ENCODE results near the gene HOMER1.

Gene HOMER1

DNA sequence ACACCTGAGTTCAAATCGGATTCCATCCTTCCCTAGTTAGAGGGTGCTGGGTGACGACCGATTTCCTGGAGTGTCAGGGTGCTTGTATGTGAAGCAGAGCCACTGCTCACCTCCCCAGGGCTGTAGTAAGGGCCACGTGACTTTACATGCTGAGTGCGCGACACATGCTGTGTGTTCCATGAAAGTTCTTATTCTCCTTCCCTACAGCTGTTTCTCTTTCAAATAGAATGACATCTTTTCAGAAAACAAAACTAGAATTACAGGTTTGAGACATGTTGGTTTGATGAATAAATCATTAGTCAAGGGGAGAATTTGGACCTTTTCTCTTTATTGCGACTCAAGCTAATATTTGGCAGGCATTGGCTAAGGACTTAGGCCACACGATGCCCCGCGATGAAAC lies 164.9 kb downstream of the HOMER1 start:
- H3F3A ChIP-seq (ENCODE audit: control insufficient read depth, insufficient read depth), result no peaks in the 10 kb centered on the region
- no peak for TF ChIP-seq EZH2phosphoT487 (IDR thresholded peaks at IDR 0.05; ENCODE audit: borderline replicate concordance, low read length)
- TF ChIP-seq, protein P1, sequence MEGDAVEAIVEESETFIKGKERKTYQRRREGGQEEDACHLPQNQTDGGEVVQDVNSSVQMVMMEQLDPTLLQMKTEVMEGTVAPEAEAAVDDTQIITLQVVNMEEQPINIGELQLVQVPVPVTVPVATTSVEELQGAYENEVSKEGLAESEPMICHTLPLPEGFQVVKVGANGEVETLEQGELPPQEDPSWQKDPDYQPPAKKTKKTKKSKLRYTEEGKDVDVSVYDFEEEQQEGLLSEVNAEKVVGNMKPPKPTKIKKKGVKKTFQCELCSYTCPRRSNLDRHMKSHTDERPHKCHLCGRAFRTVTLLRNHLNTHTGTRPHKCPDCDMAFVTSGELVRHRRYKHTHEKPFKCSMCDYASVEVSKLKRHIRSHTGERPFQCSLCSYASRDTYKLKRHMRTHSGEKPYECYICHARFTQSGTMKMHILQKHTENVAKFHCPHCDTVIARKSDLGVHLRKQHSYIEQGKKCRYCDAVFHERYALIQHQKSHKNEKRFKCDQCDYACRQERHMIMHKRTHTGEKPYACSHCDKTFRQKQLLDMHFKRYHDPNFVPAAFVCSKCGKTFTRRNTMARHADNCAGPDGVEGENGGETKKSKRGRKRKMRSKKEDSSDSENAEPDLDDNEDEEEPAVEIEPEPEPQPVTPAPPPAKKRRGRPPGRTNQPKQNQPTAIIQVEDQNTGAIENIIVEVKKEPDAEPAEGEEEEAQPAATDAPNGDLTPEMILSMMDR (IDR thresholded peaks at IDR 0.05; ENCODE audit: low read depth, low read length, poor library complexity, severe bottlenecking), result no peak
- no peaks in the 10 kb centered on the region for H3K4me1 ChIP-seq (ENCODE audit: control insufficient read depth, low read length)
- H3K9me2 ChIP-seq (replicated peaks; ENCODE audit: control insufficient read depth, low read length), result no peaks in the 10 kb centered on the region
- no peak overlapping the region for H3K4me3 ChIP-seq (ENCODE audit: low read length)
- no peaks in the 10 kb centered on the region for H3K79me2 ChIP-seq (ENCODE audit: control insufficient read depth, low read length)
- no peaks in the 10 kb centered on the region for H4K20me1 ChIP-seq (ENCODE audit: control insufficient read depth, insufficient read depth, low read depth, low read length)
- no peaks in the 10 kb centered on the region for H3K36me3 ChIP-seq (ENCODE audit: control insufficient read depth, low read length)
- no peaks in the 10 kb centered on the region for H3K27me3 ChIP-seq (ENCODE audit: control insufficient read depth, low read length)
- no peak overlapping the region for H3K27ac ChIP-seq (ENCODE audit: low read depth, low read length)
- H3K9me3 ChIP-seq (ENCODE audit: control insufficient read depth, insufficient read depth, low read length), result no peaks in the 10 kb centered on the region
- no peak overlapping the region for H3K4me2 ChIP-seq (ENCODE audit: low read length)

DNA sequence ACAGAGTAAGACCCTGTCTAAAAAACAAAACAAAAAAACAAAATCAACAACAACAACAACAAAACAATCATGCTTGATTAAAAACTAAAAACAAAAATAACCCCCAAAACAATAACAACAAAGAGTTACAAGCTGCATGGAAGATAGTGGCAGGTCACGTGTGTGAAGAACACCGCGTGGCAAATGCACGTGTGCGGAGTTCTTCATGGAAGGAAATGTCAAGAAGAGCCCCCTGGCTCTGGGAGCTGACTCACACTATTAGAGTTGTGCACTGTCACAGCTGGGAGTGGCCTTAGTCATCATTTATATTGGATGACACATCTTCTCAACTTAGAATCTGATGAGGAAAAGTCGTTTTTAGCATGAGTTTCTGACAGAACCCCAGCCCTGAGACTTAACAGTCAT lies 167.5 kb downstream of the HOMER1 start:
- no peak for TF ChIP-seq EZH2phosphoT487 (IDR thresholded peaks at IDR 0.05; ENCODE audit: borderline replicate concordance, low read length)
- TF ChIP-seq, protein P1 (IDR thresholded peaks at IDR 0.05; ENCODE audit: low read depth, low read length, poor library complexity, severe bottlenecking), result no peak
- H3K27me3 ChIP-seq (ENCODE audit: control insufficient read depth, low read length), result no peaks in the 10 kb centered on the region
- no peaks in the 10 kb centered on the region for H3K9me2 ChIP-seq (replicated peaks; ENCODE audit: control insufficient read depth, low read length)
- no peaks in the 10 kb centered on the region for H3K79me2 ChIP-seq (ENCODE audit: control insufficient read depth, low read length)
- no peaks in the 10 kb centered on the region for H3F3A ChIP-seq (ENCODE audit: control insufficient read depth, insufficient read depth)
- H3K4me1 ChIP-seq (ENCODE audit: control insufficient read depth, low read length), result no peaks in the 10 kb centered on the region
- H3K4me3 ChIP-seq (ENCODE audit: low read length), result no peak overlapping the region
- no peak overlapping the region for H3K4me2 ChIP-seq (ENCODE audit: low read length)
- no peaks in the 10 kb centered on the region for H4K20me1 ChIP-seq (ENCODE audit: control insufficient read depth, insufficient read depth, low read depth, low read length)
- no peaks in the 10 kb centered on the region for H3K9me3 ChIP-seq (ENCODE audit: control insufficient read depth, insufficient read depth, low read length)
- H3K36me3 ChIP-seq (ENCODE audit: control insufficient read depth, low read length), result no peaks in the 10 kb centered on the region
- no peak overlapping the region for H3K27ac ChIP-seq (ENCODE audit: low read depth, low read length)

DNA sequence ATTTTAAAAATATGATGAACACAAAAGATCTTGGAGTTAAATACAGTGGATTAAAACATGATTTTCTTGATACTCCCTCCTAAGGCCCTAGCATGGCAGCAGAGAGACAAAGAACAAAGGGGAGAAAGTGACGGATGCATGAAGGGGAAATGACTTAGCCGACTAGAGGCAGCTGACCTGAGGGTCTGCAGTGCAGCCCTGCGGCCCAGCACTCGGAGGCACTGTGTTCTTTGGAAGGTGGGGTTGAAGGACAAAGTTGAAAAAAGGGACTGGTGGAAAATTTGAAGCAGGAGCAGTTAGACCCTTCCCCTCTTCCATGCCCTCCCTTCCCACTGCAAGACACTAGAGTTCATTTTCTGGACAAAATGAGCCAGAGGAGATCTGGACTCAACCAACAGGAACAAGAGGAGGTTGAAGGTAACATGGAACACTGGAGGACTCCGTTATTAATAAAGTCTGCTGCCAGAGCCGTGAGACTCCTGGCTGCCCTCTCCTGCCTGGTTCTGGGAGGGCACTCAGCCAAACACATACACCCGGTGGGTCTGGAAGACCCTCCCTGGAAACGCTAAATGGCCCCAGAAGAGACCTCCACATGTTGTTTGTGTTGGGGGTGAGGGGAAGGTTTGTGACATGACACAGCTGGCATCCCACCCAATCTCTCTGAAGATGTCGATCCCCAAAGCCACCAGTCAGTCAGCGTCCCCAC lies 179.9 kb downstream of the HOMER1 start:
- no peaks in the 10 kb centered on the region for H3K79me2 ChIP-seq (ENCODE audit: control insufficient read depth, low read length)

More for the DNA sequence above, 179.9 kb downstream of the HOMER1 start:
- Histone ChIP-seq H3K4me3 (ENCODE audit: low read length) (no peak overlapping the region), H3K36me3 (ENCODE audit: control insufficient read depth, low read length) (no peaks in the 10 kb centered on the region), H3K27me3 (ENCODE audit: control insufficient read depth, low read length) (peaks cover 3% of the 10 kb centered on the region; the same call in 1 of the 2 replicates), H3K9me2 (replicated peaks; ENCODE audit: control insufficient read depth, low read length) (no peaks in the 10 kb centered on the region), H3K4me2 (ENCODE audit: low read length) (no peak overlapping the region), H3K27ac (ENCODE audit: low read depth, low read length) (no peak overlapping the region), H4K20me1 (ENCODE audit: control insufficient read depth, insufficient read depth, low read depth, low read length) (no peaks in the 10 kb centered on the region), H3K4me1 (ENCODE audit: control insufficient read depth, low read length) (no peaks in the 10 kb centered on the region), H3F3A (ENCODE audit: control insufficient read depth, insufficient read depth) (no peaks in the 10 kb centered on the region), H3K9me3 (ENCODE audit: control insufficient read depth, insufficient read depth, low read length) (no peaks in the 10 kb centered on the region)
- TF ChIP-seq, protein P1 (IDR thresholded peaks at IDR 0.05; ENCODE audit: low read depth, low read length, poor library complexity, severe bottlenecking), result no peak
- TF ChIP-seq EZH2phosphoT487 (IDR thresholded peaks at IDR 0.05; ENCODE audit: borderline replicate concordance, low read length), result no peak
